GM23248 (cell line): ENCODE measurements around the gene STIP1. TPM values are rescaled to one million over a fixed set of nuclear protein-coding genes. Genes with fewer than 3 reads are reported as not detected.

Experiments used
- DNase-seq: peaks from one replicate; pipeline ENCODE4 v3.0.0-alpha.2; 2015
- H2AFZ ChIP-seq: fragments of 200-600 bp; sonication (generic); 2 replicates; pipeline ENCODE4 v1.6.1; 2016; ENCODE audit warnings: antibody characterized with exemption
- H3F3A ChIP-seq: fragments of 200-600 bp; sonication (generic); 2 replicates; pipeline ENCODE4 v1.6.1; 2016; ENCODE audit warnings: mild to moderate bottlenecking, antibody characterized with exemption, mixed run types; ENCODE audit not compliant: insufficient read depth
- H3K27ac ChIP-seq: fragments of 200-600 bp; sonication (generic); 2 replicates; pipeline ENCODE4 v1.5.1; 2016; ENCODE audit warnings: mild to moderate bottlenecking
- H3K27me3 ChIP-seq: fragments of 200-600 bp; sonication (generic); replicated peaks from 2 replicates; pipeline ENCODE4 v1.6.1; 2016; ENCODE audit warnings: mild to moderate bottlenecking; ENCODE audit not compliant: insufficient read depth
- H3K36me3 ChIP-seq: fragments of 200-600 bp; sonication (generic); 2 replicates; pipeline ENCODE4 v1.6.1; 2016; ENCODE audit warnings: low read depth, mild to moderate bottlenecking
- H3K4me1 ChIP-seq: fragments of 200-600 bp; sonication (generic); 2 replicates; pipeline ENCODE4 v1.6.1; 2016; ENCODE audit warnings: mild to moderate bottlenecking; ENCODE audit not compliant: insufficient read depth
- H3K4me2 ChIP-seq: fragments of 200-600 bp; sonication (generic); one replicate; pipeline ENCODE4 v1.6.1; 2016; ENCODE audit warnings: mild to moderate bottlenecking; ENCODE audit not compliant: unreplicated experiment
- H3K4me3 ChIP-seq: fragments of 200-600 bp; sonication (generic); 2 replicates; pipeline ENCODE4 v1.5.1; 2016; ENCODE audit warnings: mild to moderate bottlenecking
- H3K79me2 ChIP-seq: fragments of 200-600 bp; sonication (generic); 2 replicates; pipeline ENCODE4 v1.6.1; 2016; ENCODE audit warnings: mild to moderate bottlenecking; ENCODE audit not compliant: insufficient read depth
- H3K9ac ChIP-seq: fragments of 200-600 bp; sonication (generic); 2 replicates; pipeline ENCODE4 v1.6.1; 2016; ENCODE audit warnings: mild to moderate bottlenecking
- H3K9me2 ChIP-seq: fragments of 200-600 bp; sonication (generic); 2 replicates; pipeline ENCODE4 v1.6.1; 2016; ENCODE audit warnings: mixed run types, mild to moderate bottlenecking, moderate library complexity; ENCODE audit not compliant: insufficient read depth
- H3K9me3 ChIP-seq: fragments of 200-600 bp; sonication (generic); one replicate; pipeline ENCODE4 v1.6.1; 2017; ENCODE audit warnings: low read depth
- H4K20me1 ChIP-seq: fragments of 200-600 bp; sonication (generic); 2 replicates; pipeline ENCODE4 v1.6.0; 2016; ENCODE audit not compliant: insufficient read depth
- EZH2 ChIP-seq: fragments of 200-600 bp; sonication (generic); IDR thresholded peaks from 2 replicates; pipeline ENCODE4 v1.6.1; 2018; ENCODE audit warnings: antibody characterized with exemption, mild to moderate bottlenecking; ENCODE audit not compliant: insufficient read depth, poor library complexity, severe bottlenecking
- EZH2phosphoT487 ChIP-seq: fragments of 200-600 bp; sonication (generic); IDR thresholded peaks from 2 replicates; pipeline ENCODE4 v1.6.1; 2018; ENCODE audit warnings: antibody characterized with exemption, moderate library complexity, mild to moderate bottlenecking, low read depth; ENCODE audit not compliant: insufficient read depth
- WGBS, 2 experiments: methylation state at CpG; one replicate each; pipeline ENCODE4 v1.1.6; 2015 to 2017; ENCODE audit warnings: low lambda C conversion rate in 2 of 2, low coverage in 1 of 2; ENCODE audit errors: missing lambda C conversion rate in 2 of 2; 5-methylcytosine and 5-hydroxymethylcytosine counted together
- in situ Hi-C: fragments of 300-500 bp; cut with MboI; formaldehyde crosslinking; loops from 2 replicates; pipeline ENCODE4 v1.15.0; 2020
- polyA plus RNA-seq: library from polyadenylated mRNA; unstranded; fragments of >200 nt; fragmentation: Nextera tagmentation; extraction: Ambion mirVana; gene quantifications from 2 replicates; pipeline ENCODE4 v1.2.1, GENCODE V29; 2016
- total RNA-seq: library from RNA; depleted of rRNA; stranded (reverse); fragments of >200 nt; shearing (Covaris generic); gene quantifications from 2 replicates; pipeline ENCODE4 v1.2.3, GENCODE V29; 2014

Gene STIP1
- total and polyA plus RNA-seq, 2 experiments from 2014 or later, result 115 to 128 TPM

DNA sequence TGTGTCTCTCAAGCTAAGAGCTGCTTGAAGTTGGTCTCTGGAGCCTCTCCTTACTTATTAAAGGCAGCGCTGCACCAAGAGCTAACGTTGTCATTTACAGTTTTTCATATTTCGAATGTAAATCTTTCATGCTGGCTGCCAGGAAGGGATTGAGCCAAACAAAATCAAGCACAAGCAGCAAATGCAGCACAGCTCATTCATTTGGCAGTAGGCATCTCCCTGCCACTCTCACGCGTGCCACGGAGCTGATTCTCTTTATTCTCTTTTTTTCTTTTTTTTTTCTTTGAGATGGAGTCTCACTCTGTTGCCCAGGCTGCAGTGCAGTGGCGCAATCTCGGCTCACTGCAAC lies 47.0 kb downstream of the STIP1 start:
- 64 to 71% methylated on average over 8 of the region's 8 CpGs for WGBS, 2 experiments
- TF ChIP-seq EZH2, result no peak
- TF ChIP-seq EZH2phosphoT487, result no peak
- H3K79me2 ChIP-seq, result peaks cover 19% of the 10 kb centered on the region
- no peak for DNase-seq
- no peaks in the 10 kb centered on the region for H3K27me3 ChIP-seq
- in situ Hi-C loops, result no loop called here
- no peaks in the 10 kb centered on the region for H3K9me2 ChIP-seq
- H3K4me3 ChIP-seq, result no peak overlapping the region
- peaks cover 6% of the 10 kb centered on the region; the same call in 1 of the 2 replicates for H3F3A ChIP-seq
- H3K9me3 ChIP-seq, result no peaks in the 10 kb centered on the region
- H3K4me1 ChIP-seq, result no peaks in the 10 kb centered on the region
- no peak overlapping the region for H3K27ac ChIP-seq
- no peaks in the 10 kb centered on the region for H3K36me3 ChIP-seq
- no peak overlapping the region for H3K9ac ChIP-seq
- no peak overlapping the region for H3K4me2 ChIP-seq
- no peak overlapping the region for H2AFZ ChIP-seq
- no peaks in the 10 kb centered on the region for H4K20me1 ChIP-seq

DNA sequence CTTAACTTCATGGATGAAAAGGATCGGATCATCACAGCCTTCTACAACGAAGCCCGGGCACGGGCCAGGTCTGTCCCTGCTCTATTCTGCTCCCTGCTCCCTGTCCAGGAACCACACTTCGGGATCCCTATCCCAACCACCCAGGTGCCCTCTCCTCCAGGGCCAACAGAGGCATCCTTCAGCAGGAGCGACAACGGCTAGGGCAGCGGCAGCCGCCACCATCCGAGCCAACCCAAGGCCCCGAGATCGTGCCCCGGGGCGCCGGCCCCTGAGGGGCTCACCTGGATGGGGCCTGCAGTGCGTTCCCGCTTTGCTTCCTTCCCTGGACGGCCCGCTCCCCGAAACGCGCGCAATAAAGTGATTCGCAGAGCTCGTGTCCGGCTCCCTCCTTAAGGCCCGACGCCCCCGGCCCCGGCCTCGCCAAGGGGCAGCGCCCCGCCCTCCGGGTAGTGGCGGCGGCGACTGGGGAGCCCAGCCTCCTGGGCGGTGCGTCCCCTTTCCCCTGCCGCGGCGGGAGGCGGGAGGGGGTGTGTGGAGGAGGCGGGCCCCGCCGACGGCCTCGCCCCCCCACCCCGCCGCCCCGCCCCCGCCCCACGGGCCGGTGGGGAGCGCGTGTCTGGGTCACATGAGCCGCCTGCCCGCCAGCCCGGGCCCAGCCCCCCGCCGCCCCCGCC lies 48.1 kb downstream of the STIP1 start, which contains the start of gene VEGFB:
Gene VEGFB, plus strand, starts transcription at position 672 of the 674 bp plus-strand sequence. CDS start 250 bp downstream, outside the sequence.
- in situ Hi-C loops, result no loop called here
- Histone ChIP-seq H3K79me2 (0 out of 2 replicates have a peak, but pooled peaks cover 15% of the 10 kb centered on the region), H3K4me2 (peak within 1 kb of the TSS; percentile 80), H3K9ac (peak within 1 kb of the TSS; percentile 63), H3F3A (peaks cover 3% of the 10 kb centered on the region; the same call in 1 of the 2 replicates), H2AFZ (peak within 1 kb of the TSS; percentile 65; the same call in 1 of the 2 replicates), H3K27ac (no peak within 1 kb of the TSS), H3K4me3 (peak within 1 kb of the TSS; percentile 82), H3K9me2 (no peaks in the 10 kb centered on the region), H3K9me3 (no peaks in the 10 kb centered on the region), H3K36me3 (no peaks in the 10 kb centered on the region), H3K27me3 (no peaks in the 10 kb centered on the region), H4K20me1 (no peaks in the 10 kb centered on the region), H3K4me1 (no peaks in the 10 kb centered on the region)
- TF ChIP-seq EZH2phosphoT487, result no peak
- DNase-seq, result peak; percentile 59
- 4 to 7% methylated on average over 32 to 51 of the region's 62 CpGs for WGBS, 2 experiments

DNA sequence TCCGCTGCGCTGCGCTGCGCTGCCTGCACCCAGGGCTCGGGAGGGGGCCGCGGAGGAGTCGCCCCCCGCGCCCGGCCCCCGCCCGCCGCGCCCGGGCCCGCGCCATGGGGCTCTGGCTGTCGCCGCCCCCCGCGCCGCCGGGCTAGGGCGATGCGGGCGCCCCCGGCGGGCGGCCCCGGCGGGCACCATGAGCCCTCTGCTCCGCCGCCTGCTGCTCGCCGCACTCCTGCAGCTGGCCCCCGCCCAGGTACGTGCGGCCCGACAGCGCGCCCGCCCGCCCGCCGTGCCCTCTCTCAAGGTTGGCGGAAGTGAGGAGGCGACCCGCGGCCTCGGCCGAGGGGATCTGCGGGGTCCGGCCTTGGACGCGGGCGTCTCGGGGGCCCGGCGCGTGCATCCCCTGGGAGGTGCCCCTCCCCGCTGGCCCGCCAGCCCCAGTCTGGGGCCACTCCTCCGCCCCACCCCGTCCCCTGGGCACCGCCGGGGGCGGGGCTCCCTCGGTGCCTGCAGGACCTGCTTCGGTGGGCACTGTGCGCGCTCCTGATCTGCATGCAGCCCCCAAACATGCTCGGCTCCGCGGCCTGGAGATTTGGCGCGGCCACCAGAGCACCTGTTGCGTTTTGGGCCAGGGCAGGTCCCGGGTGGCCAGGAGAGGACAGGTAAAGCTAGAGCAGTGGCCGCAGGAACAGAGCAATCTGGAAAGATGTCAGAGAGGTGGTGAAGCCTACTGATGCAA lies 48.8 kb downstream of the STIP1 start:
- 0 out of 2 replicates have a peak, but pooled peaks cover 15% of the 10 kb centered on the region for H3K79me2 ChIP-seq
- 2 to 4% methylated on average over 9 to 35 of the region's 80 CpGs for WGBS, 2 experiments
- H3K4me3 ChIP-seq, result peak overlapping the region; percentile 82
- no peak overlapping the region for H3K27ac ChIP-seq
- H3K9ac ChIP-seq, result peak overlapping the region; percentile 63
- H3K27me3 ChIP-seq, result no peaks in the 10 kb centered on the region
- peaks cover 2% of the 10 kb centered on the region; the same call in 1 of the 2 replicates for H3F3A ChIP-seq
- H3K4me1 ChIP-seq, result no peaks in the 10 kb centered on the region
- H3K4me2 ChIP-seq, result peak overlapping the region; percentile 80
- no peaks in the 10 kb centered on the region for H4K20me1 ChIP-seq
- H2AFZ ChIP-seq, result peak overlapping the region; percentile 65; the same call in 1 of the 2 replicates
- DNase-seq, result peak; percentile 75
- no peak for TF ChIP-seq EZH2
- no peak for TF ChIP-seq EZH2phosphoT487
- no peaks in the 10 kb centered on the region for H3K9me3 ChIP-seq
- H3K9me2 ChIP-seq, result no peaks in the 10 kb centered on the region
- no peaks in the 10 kb centered on the region for H3K36me3 ChIP-seq
- in situ Hi-C loops, result no loop called here

DNA sequence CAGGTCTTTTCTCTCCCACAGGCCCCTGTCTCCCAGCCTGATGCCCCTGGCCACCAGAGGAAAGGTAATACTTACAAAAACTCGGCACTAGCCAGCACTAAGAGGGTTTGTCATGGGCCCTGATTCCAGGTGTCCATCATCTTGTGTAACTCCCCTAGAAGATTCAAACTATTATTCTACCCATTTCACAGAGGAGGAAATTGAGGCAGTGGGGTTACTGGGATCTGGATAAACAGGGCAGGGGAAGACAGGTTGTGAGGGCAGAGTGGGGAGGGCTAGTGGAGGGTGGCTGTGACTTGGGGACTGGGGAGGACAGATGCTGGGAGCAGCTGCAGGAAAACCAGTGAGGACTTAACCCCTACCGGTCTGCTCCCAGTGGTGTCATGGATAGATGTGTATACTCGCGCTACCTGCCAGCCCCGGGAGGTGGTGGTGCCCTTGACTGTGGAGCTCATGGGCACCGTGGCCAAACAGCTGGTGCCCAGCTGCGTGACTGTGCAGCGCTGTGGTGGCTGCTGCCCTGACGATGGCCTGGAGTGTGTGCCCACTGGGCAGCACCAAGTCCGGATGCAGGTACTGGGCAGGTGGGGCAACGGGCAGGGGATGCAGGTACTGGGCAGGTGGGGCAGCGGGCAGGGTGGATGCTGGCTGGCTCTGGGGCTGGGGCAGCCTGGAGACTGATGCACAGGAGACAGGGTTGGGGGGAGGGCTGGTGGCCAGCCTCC lies 49.6 kb downstream of the STIP1 start:
- peaks cover 10% of the 10 kb centered on the region; the same call in 1 of the 2 replicates for H3F3A ChIP-seq
- H3K27ac ChIP-seq, result no peak overlapping the region
- peak overlapping the region; percentile 63 for H3K9ac ChIP-seq
- 0 out of 2 replicates have a peak, but pooled peaks cover 15% of the 10 kb centered on the region for H3K79me2 ChIP-seq
- no peaks in the 10 kb centered on the region for H3K9me3 ChIP-seq
- no peak overlapping the region for H2AFZ ChIP-seq
- no peaks in the 10 kb centered on the region for H3K9me2 ChIP-seq
- H3K4me3 ChIP-seq, result peak overlapping the region; percentile 82
- H4K20me1 ChIP-seq, result no peaks in the 10 kb centered on the region
- H3K27me3 ChIP-seq, result no peaks in the 10 kb centered on the region
- no peaks in the 10 kb centered on the region for H3K36me3 ChIP-seq
- no peak for TF ChIP-seq EZH2
- DNase-seq, result no peak
- in situ Hi-C loops, result no loop called here
- 71 to 76% methylated on average over 11 to 12 of the region's 12 CpGs for WGBS, 2 experiments
- peaks cover 6% of the 10 kb centered on the region for H3K4me1 ChIP-seq
- H3K4me2 ChIP-seq, result peak overlapping the region; percentile 80
